Muscle of leg (tissue), 11 donors: ENCODE data around the gene SLC9C1. TPM values are rescaled to one million over a fixed set of nuclear protein-coding genes. Genes with fewer than 3 reads are reported as not detected.
A peak's percentile ranks its signal among the peaks of the same experiment; 100 is the strongest.

Experiments
- DNase-seq: peaks from one replicate; pipeline ENCODE4 v3.0.0; 2013
- H3K27ac ChIP-seq: one replicate; pipeline ENCODE4 v1.5.1; 2013; ENCODE audit warnings: mild to moderate bottlenecking, low read length, control low read depth
- H3K27me3 ChIP-seq: one replicate; pipeline ENCODE4 v1.6.1; 2013; ENCODE audit warnings: low read length; ENCODE audit not compliant: control insufficient read depth, insufficient read depth
- H3K36me3 ChIP-seq: one replicate; pipeline ENCODE4 v1.6.1; 2013; ENCODE audit warnings: low read length; ENCODE audit not compliant: control insufficient read depth, insufficient read depth
- H3K4me1 ChIP-seq: one replicate; pipeline ENCODE4 v1.6.1; 2013; ENCODE audit warnings: low read length; ENCODE audit not compliant: control insufficient read depth, insufficient read depth
- H3K4me3 ChIP-seq: one replicate; pipeline ENCODE4 v1.5.1; 2013; ENCODE audit warnings: low read length, control low read depth
- H3K9me3 ChIP-seq: replicated peaks from 2 replicates; pipeline ENCODE4 v1.6.1; 2013; ENCODE audit warnings: low read depth, low read length; ENCODE audit not compliant: control insufficient read depth
- WGBS: methylation state at CpG from one replicate; pipeline ENCODE4 v1.1.5; 2013; ENCODE audit warnings: missing lambda C conversion rate; ENCODE audit not compliant: insufficient coverage; 5-methylcytosine and 5-hydroxymethylcytosine counted together
- polyA plus RNA-seq, 8 donors: library from polyadenylated mRNA; unstranded; fragments of 120-200 nt; gene quantifications; one replicate each; pipeline versions ENCODE4 v1.2.1 to v1.2.3, GENCODE V29; 2013; ENCODE audit warnings: inconsistent platforms in 1 of 8, low replicate concordance in 1 of 8; ENCODE audit not compliant: insufficient read length in 8 of 8, insufficient read depth in 1 of 8
- total RNA-seq: library from RNA; stranded (reverse); fragments of 120-200 nt; gene quantifications from one replicate; pipeline ENCODE4 v1.2.4, GENCODE V29; 2013

SLC9C1 gene
- total and polyA plus RNA-seq, 9 donors: 0.06 to 1.2 (median 0.33) TPM

DNA sequence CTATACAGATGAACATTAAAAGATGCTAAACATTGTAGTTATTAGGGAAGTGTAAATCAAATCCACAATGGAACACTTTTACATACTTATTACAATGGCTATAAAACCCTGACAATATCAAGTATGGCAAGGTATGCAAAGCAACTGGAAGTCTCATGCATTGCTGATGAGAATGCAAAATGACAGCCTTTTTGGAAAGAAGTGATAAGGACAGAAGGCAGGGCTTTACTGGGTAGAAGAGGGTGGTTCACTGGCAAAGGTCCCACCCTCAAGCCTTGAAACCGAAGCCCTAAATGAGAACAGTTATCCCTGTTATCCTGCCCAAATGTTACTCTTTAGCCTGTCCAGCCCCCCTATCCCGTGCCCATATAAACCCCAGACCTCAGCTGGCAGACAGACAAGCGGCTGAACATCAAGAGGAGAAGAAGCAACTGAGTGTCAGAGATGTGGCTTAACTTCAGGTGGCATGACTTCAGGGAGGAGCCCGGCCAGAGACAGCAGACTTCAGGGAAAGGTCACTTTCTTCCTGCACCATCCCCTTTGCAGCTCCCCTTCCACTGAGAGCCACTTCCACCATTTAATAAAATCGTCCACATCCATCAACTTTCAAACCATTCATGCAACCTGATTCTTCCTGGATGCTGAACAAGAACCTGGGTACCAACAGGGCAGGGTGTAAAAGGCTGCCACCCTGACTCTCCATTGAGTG, 160.2 kb downstream of the SLC9C1 start:
- Histone ChIP-seq H3K27ac (no peak overlapping the region), H3K4me3 (no peak overlapping the region), H3K36me3 (no peaks in the 10 kb centered on the region), H3K27me3 (no peaks in the 10 kb centered on the region), H3K9me3 (no peaks in the 10 kb centered on the region), H3K4me1 (peaks cover 8% of the 10 kb centered on the region)
- DNase-seq: no peak
- 43% methylated on average over 1 of the region's 5 CpGs for WGBS

DNA sequence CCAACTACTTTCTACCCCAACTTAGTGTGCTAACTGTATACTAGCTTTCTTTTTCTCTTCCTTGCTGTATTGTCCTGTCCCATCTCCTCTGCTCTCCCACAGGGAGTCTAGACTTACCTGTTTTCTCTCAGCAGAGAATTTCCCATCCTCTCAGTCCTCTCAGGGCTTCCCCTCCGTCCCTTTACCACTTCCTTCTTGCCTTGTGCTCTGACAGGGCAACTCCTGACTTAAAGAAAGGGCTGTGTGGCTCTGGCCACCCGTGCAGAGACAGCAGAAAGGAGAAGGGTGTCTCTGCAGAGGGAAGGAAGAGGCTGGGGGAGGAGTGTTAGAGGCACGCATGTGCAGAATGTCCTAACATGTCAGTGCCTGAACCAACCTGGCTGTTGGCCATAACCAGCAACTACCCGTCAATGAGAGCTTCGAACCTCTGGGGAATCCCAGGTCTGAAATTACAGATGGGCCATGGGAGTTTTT, 161.0 kb downstream of the SLC9C1 start, which contains the start of gene GCSAM:
Gene GCSAM (minus strand): TSS at position 274 of the 474 bp plus-strand sequence. CDS start 128 bp downstream, at position 146.
- H3K27me3 ChIP-seq: no peaks in the 10 kb centered on the region
- peak; percentile 74 for DNase-seq
- H3K4me1 ChIP-seq: peaks cover 8% of the 10 kb centered on the region
- no peak within 1 kb of the TSS for H3K27ac ChIP-seq
- 71% methylated on average over 1 of the region's 5 CpGs for WGBS
- no peak within 1 kb of the TSS for H3K4me3 ChIP-seq
- H3K9me3 ChIP-seq: no peaks in the 10 kb centered on the region
- H3K36me3 ChIP-seq: no peaks in the 10 kb centered on the region

DNA sequence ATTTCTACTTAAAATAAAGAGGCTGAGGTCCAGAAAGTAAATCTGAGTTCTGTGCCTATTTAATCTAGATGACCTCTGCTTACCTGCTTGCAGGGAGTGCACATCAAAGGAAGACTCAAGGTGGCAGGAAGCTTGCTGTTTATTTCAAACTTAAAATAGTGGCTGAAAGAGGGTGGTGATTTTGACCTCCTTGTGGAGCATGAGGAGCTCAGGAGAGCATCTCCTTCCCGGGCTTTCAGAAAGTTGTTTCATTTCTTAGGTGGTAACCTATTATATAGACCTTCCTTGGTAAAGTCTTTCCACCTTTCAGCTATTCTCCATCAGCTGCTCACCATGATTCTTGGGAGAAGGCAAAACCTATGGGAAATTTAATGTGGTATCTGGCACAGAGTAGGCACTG, 161.5 kb downstream of the SLC9C1 start:
- Histone ChIP-seq H3K27me3 (no peaks in the 10 kb centered on the region), H3K27ac (no peak overlapping the region), H3K36me3 (no peaks in the 10 kb centered on the region), H3K4me3 (no peak overlapping the region), H3K4me1 (peaks cover 11% of the 10 kb centered on the region), H3K9me3 (no peaks in the 10 kb centered on the region)
- DNase-seq: no peak
- no CpG with 5 or more reads among the region's 1 CpG for WGBS

DNA sequence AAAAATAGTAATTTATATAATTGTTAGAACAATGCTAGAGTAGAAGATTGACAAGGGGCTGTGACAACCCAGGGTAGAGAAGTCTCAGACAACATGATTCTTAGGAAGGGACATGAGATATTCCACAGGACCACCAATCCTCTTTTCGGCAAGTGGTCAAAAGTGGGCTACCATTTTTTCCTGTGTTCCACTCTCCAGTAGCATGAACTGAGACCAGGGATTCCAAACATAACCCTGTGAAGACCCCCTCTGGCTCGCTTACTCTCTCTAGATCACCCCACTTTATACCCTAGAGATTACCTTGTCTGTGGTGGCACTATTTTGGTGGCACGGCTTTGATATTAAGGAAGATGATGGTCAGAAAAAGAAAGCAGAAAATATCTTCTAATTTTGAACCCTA, 161.9 kb downstream of the SLC9C1 start:
- Histone ChIP-seq H3K36me3 (no peaks in the 10 kb centered on the region), H3K4me1 (peaks cover 11% of the 10 kb centered on the region), H3K27me3 (no peaks in the 10 kb centered on the region), H3K4me3 (no peak overlapping the region), H3K9me3 (no peaks in the 10 kb centered on the region), H3K27ac (no peak overlapping the region)
- no peak for DNase-seq
- WGBS: 90% methylated on average over 1 of the region's 3 CpGs

DNA sequence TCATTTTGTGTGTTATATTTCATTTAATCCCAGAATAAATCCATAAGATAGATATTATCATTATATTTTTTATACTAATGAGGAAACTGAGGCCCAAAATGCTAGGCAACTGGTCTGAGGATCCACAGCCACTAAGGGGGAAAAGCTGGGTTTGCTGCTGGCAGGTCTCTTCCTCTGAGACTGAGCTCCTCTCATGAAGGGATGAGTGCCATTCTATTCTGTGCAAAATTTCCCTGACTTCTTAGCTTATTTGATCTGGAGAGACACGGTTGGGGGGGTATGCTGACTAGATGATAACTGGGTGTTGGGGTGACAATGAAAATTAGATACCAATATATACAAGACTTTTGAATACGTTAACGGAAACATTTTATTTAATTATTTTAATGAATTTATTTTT, 162.9 kb downstream of the SLC9C1 start:
- Histone ChIP-seq H3K9me3 (no peaks in the 10 kb centered on the region), H3K36me3 (no peaks in the 10 kb centered on the region), H3K27ac (no peak overlapping the region), H3K4me1 (peaks cover 12% of the 10 kb centered on the region), H3K27me3 (no peaks in the 10 kb centered on the region), H3K4me3 (no peak overlapping the region)
- no peak for DNase-seq
- WGBS: no CpG with 5 or more reads among the region's 3 CpGs

DNA sequence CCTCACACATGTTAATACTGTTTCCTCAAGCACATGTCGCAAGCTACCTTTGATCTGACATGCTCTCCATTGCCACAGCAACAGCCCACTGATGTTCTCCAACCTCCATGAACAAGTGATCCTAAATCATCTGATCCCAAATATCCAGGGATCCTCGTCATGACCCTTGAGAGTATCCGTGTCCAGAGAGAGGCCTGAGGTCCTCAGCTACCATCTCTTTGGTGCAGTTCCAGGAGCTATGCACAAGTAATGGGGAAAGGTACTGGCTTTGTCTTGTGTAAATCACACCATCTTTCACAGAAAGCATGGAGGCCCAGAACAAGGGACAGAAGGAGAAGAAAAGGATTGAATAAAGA, 163.4 kb downstream of the SLC9C1 start:
- Histone ChIP-seq H3K4me1 (peaks cover 12% of the 10 kb centered on the region), H3K27ac (no peak overlapping the region), H3K4me3 (no peak overlapping the region), H3K9me3 (no peaks in the 10 kb centered on the region), H3K27me3 (no peaks in the 10 kb centered on the region), H3K36me3 (no peaks in the 10 kb centered on the region)
- DNase-seq: no peak
- 100% methylated on average over 1 of the region's 3 CpGs for WGBS

DNA sequence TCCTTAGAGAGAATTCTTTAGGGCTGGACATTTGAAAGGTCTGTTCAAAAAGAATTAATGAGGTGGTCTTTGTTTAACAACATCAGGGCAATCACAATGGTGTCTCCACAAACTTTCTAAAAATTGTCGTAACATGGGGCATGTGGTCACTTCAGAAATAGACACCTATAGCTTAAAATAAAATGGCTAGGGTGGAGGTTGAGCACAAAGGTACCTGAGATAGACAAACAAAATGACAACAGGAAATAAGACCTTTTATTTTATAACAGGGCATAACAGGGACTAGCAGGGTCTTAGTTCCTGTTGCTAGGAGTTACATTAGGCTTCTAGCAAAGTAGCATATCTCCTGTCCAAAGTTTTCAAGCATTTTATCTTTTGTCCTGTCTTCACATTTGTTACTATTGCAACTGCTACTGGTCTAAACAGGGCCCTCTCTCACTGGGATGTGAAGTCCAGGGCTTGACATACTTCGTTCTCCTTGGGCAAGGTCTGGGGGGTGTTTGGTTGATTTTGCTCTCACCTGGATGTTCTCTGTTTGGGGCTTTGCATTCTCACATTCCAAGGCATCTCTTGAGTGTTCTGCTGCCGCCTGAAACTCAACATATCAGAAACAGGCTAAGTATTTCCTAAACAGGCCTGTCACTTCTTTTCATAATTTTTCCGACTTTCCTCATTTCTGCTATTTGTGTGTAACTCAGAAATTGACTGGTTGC, 163.9 kb downstream of the SLC9C1 start:
- no peak overlapping the region for H3K27ac ChIP-seq
- H3K27me3 ChIP-seq: no peaks in the 10 kb centered on the region
- 83% methylated on average over 1 of the region's 4 CpGs for WGBS
- H3K4me1 ChIP-seq: peaks cover 16% of the 10 kb centered on the region
- no peak overlapping the region for H3K4me3 ChIP-seq
- H3K9me3 ChIP-seq: no peaks in the 10 kb centered on the region
- H3K36me3 ChIP-seq: no peaks in the 10 kb centered on the region
- no peak for DNase-seq

DNA sequence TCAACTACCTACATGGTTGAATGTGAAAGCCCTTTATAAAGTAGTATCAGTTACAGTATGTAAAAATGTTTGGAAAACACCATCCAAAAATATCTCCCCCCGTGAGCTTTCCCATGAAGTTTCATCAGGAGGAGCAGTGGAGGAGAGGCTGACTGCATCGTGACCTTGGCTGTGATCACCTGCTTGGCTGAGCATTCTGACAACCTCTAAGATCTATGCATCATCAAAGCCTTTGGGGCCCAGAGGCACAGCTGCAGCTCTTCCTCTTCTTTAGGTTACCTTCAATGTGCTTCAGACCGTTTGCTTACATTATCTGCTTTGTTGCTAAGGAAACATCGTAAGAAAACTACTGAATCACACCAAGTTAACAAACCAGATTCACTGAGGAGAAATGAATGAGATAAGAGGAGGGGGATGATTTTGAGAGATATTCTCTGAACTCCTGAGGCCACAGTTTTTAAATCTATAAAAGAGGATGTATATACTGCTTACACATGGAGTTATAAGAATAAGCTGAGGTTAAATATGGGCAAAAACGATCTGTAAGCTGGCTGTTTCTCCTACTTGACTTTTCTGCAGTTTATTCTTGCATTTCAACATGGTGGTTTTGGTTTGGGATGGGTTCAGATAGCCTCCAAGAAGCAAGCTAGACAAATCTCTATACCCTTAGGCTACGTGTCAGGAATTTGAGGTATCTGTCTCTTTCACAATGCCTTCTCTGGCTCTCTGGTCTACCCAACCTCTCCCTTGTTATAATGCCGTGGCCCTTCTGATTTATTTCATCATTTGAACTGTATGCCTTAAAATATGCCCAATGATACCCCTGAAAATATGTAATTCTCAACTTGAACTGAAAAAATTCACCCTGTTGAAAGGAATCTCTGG, 164.9 kb downstream of the SLC9C1 start:
- 25% methylated on average over 1 of the region's 7 CpGs for WGBS
- no peak overlapping the region for H3K27ac ChIP-seq
- H3K36me3 ChIP-seq: no peaks in the 10 kb centered on the region
- peak; percentile 80 for DNase-seq
- H3K4me3 ChIP-seq: no peak overlapping the region
- H3K4me1 ChIP-seq: peaks cover 16% of the 10 kb centered on the region
- H3K27me3 ChIP-seq: no peaks in the 10 kb centered on the region
- no peaks in the 10 kb centered on the region for H3K9me3 ChIP-seq

DNA sequence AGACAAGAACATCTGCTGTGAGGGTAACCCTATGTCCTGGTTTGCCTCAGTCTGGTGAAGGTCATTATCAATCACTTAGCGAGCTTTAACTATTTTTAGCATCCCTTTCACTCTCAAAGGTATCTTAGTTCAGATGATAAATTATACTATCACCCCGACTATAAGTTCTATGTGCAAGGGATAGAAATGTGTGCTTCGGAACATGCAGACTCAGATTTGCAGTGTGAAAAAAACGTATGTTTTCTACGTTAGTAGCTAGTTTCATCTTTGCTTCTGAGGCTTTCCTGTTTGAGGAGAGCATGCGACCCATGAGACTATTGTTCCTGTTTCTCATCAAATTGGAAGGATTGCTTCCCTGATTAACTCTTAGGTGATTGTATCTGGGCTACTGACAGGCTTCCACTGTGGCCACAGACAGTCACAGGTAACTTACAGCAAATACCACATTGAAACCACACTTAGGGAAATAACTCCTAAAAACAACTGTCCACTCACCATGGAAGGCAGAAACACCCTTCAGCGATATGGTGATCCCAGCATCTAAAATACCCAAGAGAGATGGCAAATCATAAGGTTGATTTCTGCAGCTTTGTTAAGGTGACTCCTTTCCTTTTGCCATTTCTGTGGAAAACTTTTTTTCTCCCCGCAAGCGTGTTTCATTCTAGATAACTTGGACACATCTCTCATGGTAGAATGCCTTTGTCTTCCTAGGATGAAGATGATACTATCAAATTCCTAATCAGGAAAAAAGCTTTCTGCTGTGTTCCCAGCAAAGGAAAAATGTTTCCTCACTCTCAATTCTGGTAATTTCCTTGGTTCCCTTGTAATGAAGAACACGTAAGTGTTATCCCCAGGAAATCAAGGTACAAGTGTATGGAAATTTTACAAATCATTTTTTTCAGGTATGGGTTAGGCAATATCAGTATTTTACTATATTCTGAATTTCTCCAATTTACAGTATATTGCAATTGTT, 166.2 kb downstream of the SLC9C1 start:
- WGBS: 12% methylated on average over 3 of the region's 10 CpGs
- no peaks in the 10 kb centered on the region for H3K27me3 ChIP-seq
- DNase-seq: peak; percentile 58
- H3K4me3 ChIP-seq: no peak overlapping the region
- peaks cover 12% of the 10 kb centered on the region for H3K4me1 ChIP-seq
- H3K36me3 ChIP-seq: no peaks in the 10 kb centered on the region
- no peak overlapping the region for H3K27ac ChIP-seq
- H3K9me3 ChIP-seq: no peaks in the 10 kb centered on the region
